DMS53 treated with DMSO at 0.1 percent for 48 hours (cell line): ENCODE results near the gene SAMD13.
A peak's percentile ranks its signal among the peaks of the same experiment; 100 is the strongest.

ENCODE experiments used
- DNase-seq: peaks from one replicate; lab custom pipeline; 2025; ENCODE audit not compliant: unreplicated experiment; lab: John Stamatoyannopoulos, UW

The SAMD13 gene, protein sequence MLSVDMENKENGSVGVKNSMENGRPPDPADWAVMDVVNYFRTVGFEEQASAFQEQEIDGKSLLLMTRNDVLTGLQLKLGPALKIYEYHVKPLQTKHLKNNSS

DNA sequence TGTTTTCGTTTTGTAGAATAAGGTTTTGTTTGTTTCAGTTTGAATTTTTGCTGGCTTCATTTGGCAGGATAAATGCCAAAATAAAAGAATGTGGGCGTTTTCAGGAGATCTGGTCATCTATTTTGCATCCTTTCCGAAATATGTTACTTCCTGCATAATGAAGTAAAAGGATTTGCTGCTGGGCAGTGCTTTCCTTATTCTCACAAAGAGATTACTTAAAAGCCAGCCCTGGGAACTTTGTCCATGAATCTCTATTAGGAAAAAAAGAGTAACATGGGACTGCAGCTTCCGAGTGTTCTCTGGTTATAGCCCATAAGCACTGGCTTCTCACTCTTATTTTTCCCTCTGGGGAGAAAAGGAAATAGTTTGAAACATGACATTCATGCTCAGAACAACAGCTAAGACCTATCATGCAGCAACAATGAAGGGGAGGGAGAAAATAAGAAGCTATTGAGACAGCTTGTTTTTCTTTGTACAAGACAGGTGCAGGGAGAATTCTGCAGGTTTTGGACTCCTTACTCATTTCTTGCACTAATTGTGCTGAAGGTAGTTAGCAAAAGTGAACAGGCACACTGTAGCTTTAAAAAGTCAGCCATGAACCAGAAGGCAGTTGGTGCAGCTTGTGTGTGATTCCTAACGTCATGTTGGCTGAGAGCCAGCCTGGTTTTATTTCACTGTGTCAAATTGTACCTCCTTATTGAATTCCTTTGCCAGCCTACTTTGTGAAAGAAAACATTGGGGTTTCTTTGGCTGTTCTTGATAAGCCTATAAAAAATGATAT lies at the start of gene SAMD13:
SAMD13 (plus strand) TSS at position 705 of the 781 bp plus-strand sequence. CDS start 1,527 bp downstream, outside the sequence.
- DNase-seq = peak; percentile 11

DNA sequence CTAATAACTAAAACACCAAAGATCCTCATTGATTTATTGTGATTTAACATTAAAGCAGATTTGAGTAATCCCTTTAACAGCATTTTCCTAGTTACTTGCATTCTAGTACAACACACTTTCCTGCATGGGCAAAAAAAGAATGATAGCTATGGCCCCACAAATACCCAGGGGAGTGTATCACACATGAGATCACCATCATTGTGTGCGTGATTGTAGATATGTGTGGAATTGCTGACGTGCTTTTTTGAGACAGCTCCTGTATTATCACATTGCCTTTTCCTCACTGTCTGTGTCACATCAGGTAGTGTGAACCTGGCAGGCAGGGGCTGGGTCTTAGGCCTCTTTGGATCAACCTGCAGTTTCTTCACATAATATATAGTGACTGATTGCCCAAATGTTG lies 48.5 kb upstream of the SAMD13 start:
- no peak for DNase-seq

DNA sequence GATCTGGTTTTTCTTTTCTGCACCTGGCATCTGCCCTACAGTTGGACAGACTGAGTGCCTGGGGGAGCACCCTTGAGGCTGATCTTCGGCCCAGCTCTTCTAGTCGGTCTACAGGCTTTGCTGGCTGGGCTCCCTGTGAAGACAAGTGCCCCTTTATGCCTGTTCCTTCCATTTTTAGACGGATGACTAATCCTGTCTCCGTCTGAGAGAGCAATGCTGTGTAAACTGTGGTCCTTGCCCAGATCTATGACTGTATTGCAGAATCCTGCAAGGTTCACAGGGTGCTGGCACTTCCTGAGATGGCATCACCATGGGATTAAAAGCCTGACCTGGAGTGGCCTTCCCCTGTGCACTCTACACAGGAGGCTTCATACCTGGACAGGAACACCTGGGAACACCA lies 47.6 kb upstream of the SAMD13 start:
- peak; percentile 97 for DNase-seq

DNA sequence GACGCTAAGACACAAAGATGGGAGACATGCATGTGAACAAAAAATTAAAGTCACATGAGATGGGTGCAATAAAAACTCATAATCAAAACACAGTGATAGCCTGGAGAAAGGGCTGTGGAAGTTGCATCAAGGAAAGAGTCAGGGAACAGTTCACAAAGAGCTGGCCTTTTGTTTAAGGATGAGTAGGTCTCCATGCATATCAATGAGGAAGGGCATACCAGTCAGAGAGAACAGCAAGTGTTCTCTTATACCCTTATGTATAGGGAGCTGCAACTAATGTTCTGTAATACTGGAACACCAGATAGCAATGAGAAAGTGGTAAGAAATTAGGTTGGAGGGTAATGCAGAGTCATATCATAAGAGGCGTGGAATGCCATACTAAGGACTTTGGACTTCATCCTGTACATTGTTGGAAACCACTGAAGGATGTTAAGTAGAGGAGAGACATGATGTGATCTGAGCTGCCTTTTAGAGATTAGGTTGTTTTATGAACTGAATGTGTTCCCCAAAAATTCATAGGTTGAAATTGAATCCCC lies 46.7 kb upstream of the SAMD13 start:
- no peak for DNase-seq

DNA sequence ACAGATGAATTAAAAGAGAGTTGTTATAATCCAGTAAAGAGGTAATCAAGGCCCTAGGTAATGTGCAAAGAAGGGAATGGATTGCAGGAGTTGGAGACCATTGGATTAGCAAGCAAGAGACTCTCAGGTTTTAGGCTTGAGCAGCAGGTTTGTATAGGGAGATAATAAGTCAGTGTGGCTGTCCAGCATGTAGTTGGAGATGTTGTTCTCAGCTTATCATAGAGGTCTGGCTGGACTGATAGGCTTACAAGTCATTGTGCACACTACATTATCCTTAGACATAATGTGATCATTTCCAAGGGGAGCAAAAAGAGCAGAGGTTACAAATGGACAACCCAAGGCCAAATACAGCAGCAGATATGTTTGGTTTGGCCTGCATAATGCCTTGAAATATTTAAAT lies 45.9 kb upstream of the SAMD13 start:
- no peak for DNase-seq

DNA sequence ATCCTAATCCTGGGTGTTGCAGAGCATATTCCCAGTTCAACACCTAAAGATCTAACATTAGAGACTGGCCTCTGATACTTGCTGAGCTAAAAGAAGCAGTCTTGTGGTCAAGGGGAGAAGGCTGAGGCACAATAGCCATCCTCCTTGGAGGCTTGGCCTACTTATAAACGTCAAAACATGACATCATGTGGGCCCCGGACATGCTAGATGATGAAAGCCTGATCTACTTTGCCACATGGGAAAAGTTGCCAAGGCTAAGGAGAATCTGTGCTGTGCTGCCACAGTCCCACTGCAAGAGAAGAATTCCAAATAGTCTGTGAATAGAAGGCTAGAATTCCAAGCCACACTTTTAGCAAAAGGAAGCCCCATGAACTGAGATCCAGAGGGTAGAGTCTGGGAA lies 43.9 kb upstream of the SAMD13 start:
- no peak for DNase-seq

DNA sequence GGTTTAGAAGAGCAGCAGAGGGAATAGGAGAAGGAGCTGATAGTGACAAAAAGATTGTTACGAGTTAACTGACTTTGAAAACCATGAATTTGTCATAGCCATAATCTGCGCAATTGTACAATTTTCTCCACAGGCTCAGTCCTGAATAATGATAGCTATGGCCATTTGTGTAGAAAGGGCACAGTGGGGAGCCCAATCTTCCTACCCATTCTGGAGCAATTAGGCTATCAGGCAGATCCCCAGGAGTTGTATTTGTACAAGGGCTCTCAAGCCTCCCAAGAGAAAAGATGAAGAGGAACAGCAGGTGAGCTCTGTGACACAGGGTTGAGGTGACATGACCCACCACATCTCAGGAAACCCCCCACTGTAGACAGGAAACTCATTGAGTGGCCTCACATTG lies 42.1 kb upstream of the SAMD13 start:
- DNase-seq = no peak

DNA sequence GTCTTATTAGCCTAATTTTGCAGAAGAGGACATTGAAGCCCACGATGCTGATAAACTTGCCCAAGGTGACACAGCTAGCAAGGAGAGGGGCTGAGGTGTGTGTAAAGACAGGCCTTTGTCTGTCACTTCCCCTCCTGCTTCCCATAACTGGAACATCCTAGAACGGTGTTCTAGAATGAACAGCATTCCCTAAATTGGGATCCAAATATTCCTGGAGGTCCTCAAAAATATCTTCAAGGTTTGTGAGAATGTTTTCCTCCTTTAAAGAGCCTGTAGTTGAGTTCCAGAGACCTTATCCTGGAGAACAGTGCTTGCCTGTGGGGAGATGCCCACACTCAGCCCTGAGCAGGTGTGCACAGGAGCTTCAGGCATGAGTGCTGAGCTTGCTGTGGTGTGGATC lies 41.5 kb upstream of the SAMD13 start:
- DNase-seq = no peak

DNA sequence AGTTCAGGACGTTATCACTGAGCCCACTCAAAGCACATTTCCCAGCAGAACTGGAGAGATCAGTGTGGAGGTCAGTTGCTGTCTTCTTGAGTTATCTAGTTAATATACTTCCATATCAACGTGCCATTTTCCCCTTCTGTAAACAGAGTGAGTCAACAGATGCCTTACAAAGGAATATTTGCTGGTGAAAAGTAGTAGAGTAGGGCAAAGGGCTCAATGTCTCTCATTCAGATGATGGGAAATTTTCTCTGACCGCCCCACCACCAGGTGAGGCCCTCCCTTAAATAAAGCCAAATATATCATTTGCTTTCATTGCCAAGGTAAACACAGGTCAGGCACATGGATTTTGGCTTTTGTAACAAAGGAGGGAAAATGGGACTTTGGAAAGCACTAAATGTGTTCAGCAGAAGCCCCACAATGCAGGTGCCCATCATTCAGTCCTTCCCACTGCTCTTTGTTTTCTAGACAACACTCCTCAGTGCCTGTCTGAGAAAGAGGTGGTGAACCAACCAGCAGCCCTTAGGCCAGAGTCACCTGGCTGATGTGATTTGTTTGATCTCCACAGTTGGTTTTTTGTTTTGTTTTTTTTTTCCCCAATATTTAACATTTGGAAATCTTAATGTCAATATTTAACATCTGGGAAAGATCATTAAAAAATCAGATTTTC lies 40.5 kb upstream of the SAMD13 start:
- DNase-seq = peak; percentile 64

DNA sequence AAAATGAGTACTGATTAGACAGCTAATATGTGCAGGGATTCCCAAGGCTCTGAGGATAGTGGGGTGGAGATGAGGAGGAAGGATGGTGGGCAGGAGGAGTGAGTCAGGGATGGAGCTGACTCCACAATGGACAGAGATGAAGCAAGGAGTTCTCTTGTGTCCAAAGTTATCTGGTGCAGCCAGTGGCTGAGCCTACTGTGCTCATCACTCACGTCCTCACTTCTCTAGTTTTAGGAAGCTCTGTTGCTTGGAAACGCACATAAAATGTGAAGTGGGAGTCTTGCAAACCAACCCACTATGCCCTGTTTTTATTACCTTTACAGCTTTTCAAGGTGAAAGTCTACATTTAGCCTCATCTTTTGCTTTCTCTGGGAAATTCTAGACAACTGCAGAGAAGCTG lies 36.5 kb upstream of the SAMD13 start:
- DNase-seq = no peak

DNA sequence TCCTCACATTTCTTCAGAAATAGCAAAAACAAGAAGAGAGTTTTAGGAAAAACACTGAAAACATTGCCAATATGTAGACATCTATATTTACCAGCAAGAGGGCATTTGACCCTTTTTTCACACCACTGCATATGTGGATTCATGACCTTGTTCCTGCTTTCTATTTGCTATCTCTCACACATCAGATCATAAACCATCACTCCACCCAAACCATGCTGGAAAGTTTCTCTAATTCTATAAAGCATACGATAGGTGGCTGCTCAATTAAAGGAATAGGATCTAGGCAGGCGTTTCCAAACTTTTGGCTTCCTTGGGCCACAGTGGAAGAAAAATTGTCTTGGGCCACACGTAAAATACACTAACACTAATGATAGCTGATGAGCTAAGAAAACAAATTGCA lies 35.6 kb upstream of the SAMD13 start:
- no peak for DNase-seq

DNA sequence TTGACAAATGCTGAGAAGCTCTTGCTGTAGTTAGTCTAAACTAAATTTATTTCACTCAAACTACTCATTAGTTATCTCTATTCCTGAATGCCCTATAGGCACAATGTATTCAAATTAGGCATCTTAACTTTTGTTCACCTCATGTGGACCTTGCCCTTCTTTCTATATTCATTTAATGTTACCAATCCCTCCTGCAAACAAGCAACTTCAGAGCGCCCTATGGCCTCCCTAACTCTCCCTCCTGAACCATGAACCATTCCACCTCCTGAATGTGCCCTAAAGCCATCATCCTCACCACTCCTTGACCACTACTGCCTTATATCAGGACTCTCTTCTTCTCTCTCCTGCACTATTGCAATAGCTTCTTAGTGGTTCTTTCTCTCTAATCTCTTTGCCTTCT lies 34.8 kb upstream of the SAMD13 start:
- no peak for DNase-seq

DNA sequence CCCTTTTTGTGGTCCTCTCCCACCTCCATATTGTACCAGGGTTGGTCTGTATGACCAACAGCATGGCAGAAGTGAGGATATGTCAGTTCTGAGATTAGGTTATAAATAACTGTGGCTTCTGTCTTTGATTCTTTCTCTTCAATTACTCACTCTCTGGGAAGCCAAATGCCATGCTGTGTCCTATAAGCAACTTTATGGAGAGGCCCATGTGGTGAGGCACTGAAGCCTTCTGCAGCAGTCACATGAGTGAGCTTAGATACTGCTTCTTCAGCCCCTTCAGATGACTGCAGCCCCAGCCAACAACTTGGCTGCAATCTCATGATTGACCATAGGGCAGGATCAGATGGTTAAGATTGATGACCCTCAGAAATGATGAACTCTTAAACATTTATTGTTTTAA lies 34.0 kb upstream of the SAMD13 start:
- DNase-seq = no peak

DNA sequence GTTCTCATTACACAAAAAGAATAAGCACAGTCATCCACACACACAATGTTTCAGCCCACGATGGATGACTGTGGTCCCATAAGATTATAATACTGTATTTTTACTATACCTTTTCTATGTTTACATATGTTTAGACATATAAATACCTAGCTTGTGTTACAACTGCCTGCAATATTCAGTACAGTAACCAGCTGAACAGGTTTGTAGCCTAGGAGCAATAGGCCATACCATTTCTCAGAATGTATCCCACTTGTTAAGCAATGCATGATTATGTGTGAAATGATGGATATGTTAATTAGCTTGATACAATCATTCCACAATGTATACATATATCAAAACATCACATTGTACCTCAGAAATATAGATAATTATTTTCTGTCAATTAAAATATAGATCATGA lies 33.2 kb upstream of the SAMD13 start:
- no peak for DNase-seq

DNA sequence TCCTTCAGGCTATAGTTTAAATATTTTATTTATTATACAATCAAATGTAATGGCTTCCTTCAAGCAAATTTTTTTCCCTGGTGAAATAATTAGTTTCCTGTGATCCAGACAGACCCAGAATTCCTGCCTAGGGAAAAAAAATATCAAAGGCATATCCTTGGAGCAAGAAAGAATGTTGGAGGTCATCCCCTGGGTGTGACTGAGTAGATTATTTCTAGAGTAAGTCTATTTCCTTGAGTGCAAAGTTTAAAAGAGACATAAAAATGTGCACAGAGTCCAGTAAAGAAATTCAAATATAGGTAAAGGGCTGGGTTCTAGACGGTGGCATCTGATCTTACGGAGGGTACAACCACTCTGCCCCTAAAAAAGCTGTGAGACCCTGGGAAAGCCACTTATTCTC lies 32.2 kb upstream of the SAMD13 start:
- no peak for DNase-seq

DNA sequence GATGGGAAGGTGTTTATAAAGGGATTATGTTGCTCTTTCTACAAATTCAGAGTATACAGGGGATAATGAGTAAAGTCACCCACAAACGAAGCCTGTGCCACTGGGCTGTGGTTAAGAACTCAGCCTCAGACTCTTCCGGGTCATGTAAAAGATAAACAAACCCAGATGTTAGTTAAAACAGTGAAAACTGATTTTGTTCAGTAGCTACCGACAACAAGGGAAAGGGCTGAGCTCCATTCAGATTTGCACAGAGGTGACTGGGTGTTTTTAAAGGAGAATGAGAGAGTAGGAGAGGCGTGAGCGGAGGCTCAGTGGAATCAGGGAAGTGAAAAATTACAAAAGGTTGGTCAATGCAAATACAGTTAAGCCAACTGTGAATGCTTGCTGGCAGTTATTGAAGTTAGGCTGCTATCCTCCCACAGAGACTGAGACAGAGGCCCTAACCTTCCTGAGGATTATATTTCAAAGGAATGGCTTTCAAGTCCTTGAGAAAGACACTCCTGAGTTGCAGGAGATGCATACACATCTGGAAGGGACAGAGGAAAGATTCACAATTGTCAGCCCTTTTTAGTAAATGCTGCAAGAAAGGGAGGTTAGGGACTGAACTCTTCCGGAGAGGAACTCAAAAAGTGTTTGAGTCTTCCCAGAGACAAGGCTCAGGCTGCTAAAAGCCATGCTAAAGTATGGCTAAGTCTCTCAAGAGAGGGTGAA lies 29.9 kb upstream of the SAMD13 start:
- peak; percentile 83 for DNase-seq

DNA sequence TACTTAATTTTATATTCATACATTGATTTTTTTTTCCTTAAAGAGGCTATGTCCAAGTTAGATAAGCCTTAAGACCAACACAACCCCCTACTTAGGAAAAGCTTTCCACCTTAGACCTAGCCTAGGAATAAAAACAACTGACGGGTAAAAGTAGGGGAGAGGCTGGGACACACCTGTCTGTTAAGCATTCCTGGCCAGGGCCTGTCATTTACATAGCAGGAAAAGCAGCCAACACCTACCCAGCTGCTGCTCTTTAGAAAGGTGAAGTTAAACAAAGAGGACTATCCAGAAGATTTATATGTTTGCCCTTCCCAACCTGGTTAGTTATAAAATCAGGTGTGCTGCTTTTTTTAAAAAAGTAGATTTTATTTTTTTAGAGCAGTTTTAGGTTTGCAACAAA lies 29.1 kb upstream of the SAMD13 start:
- DNase-seq = peak; percentile 83

DNA sequence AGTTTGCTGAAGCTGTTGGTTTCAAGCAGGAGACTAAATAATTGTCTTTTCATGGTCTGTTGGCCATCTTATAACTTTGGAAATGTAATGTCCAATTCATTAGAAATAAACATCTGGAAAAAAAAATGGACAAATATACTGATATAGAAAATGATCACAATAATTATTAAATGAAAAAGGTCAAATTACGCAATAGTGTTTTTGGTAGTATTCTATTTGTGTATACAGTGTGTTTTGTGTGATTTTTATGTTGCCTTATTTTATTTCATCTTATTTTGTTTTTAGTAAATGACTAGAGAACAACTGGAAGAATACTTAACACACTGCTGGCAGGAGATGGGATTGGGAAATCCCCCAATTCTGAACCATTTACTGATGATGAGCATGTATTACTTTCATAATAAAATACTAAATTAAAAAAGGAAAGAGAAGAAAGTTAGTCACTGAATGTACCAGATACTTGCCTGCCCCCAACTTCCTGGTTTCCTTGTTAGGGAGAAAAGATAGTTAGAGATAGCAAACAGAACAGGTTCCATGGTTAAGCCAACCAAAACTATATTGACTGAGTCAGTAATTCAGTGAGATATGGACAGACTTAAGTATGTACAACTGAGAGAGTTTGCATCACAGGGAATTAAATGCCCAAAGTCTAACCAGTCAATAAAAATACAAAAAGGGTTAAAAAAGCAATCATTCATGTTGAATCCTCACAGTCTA lies 24.0 kb upstream of the SAMD13 start:
- DNase-seq = no peak

DNA sequence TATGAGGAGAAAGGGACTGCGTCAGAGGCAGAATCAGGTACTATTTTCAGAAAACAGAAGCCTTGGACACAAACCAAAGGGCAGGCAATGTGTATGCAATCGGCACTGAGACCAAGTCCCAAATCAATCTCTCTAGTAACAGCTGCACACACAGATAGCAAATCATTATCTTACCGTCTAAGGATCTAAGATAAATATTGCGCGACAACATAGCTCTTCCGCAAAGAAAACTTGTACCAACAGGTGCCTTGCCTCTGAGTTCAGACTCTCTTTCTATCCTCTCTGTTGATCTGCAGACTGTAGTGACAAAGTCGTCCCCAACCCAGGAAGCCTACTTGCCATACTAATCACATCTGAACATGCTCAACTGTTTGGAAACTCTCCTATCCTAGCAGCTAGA lies 22.6 kb upstream of the SAMD13 start:
- DNase-seq = peak; percentile 11

DNA sequence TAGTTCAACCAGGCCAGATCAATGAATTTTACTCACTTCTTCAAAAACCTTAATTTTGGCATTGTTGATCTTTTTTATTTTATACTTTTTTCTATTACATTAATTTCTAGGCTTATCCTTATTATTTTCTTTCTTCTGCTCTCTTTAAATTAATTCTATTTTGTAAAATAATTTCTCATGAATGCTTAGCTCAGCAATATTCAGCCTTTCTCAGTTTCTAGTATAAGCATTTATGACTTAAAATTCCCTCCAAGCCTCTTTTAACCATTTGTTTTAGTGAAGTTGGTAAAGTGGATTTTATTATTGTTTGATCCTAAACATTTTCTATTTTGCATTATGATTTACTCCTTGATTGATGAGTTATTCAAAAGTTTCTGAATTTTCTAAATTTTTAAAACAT lies 20.6 kb upstream of the SAMD13 start:
- no peak for DNase-seq

DNA sequence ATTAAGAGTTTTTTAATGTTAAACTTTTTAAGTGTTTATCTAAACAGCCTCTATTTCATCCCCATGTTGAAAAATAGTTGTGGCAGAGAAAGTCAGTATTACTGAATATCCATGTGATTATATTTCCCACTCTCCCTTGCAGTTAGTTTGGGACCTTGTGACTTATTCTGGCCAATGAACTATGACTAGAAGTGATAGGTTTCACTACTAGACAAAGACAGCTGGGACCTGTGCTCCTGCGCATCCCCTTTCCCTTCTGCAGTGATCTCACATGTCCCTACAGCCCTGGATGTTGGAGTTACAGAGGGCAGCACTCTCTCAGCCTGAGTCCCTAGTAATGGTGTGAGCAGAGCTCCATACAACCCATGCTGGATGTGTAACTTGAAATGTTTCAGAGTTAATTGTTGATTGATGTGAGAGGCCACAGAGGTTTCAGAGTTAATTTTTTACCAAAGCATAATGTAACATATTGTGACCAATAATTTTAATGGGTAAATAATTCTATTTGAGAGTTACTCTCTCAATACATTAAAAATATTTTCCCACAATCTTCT lies 18.7 kb upstream of the SAMD13 start:
- DNase-seq = no peak
